HG03442 (cell line): ENCODE measurements around the gene AFAP1L2.
"Not testable (repeated sequence)": the region's sequence is repeated elsewhere in the genome, so short reads cannot be mapped to it uniquely, and the experiment has no call there.

Source experiments
- ATAC-seq: cut with Tn5 transposase; IDR thresholded peaks from one replicate; pipeline ENCODE4 v1.9.1; 2021; ENCODE audit warnings: mild to moderate bottlenecking, moderate library complexity; ENCODE audit not compliant: unreplicated experiment

The AFAP1L2 gene

DNA sequence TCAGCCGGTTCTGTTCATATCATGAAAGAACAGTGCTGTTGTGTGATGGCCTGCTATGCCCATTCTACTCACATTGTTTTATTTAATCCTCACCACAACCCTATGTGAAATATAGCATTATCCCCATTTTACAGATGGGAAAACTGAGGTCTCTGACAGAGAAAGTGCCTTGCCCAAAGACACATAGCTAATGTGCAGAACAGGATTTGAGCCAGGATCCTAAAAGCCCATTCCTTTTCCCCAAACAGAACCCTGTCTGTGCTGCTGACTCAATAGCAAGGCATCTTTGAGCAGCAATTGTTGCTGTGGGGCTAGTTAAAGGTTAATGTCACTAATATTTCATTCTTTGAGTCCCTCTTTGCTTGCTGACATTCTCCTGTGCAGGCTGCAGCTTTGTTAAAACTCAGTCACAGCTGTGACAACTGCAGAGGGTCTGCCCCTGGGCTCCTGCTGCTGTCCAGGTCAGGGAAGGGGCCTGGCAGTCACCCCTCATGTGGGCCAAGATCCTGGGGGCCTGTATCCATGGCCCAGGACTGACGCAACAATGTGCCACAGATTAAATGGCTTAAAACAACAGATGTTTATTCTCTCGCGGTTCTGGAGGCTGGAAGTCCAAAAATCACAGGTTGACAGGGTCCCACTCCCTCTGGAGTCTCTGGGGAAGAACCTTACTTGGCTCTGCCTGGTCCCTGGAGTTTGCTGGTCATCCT is 40.4 kb downstream of the AFAP1L2 start:
- no peak for ATAC-seq

DNA sequence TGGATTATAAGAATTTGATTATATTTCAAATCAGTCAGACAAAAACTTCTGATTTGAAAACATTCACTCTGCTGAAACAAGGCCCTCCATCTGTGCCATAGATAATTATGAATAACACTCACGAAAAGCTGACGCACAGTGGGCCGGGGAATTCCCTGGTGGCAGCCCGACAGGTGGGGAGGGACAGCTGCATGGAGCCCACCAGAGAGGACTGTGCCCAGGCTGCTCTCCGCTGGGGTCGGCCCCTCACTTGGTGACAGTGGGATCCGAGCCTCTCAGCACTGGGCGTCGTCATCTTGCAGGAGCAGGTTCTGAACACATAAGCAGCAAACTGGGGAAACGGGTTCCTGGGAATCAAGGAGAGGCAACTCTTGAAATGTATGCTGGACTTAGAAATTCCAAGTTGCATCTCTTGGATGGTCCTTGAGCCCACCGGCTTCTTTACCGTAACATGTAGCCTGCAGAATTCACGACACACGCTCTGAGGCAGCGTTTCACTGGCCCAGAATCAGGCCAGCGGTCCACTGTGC is 41.4 kb downstream of the AFAP1L2 start:
- no peak for ATAC-seq

DNA sequence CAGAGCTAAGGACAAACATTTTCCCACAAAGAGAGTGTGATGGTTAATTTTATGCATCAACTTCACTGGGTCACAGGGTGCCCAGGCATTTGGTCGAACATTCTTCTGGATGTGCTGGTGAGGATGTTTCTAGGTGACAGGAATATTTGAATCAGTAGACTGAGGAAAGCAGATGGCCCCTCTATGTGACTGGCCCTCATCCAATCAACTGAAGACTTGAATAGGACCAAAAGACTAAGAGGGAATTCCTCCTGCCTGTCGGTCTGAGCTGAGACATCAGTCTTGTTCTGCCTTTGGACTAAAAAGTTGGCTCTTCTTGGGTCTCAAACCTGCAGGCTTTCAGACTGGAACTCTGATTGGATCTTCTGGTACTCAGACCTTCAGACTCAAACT is 44.4 kb downstream of the AFAP1L2 start:
- no peak for ATAC-seq

DNA sequence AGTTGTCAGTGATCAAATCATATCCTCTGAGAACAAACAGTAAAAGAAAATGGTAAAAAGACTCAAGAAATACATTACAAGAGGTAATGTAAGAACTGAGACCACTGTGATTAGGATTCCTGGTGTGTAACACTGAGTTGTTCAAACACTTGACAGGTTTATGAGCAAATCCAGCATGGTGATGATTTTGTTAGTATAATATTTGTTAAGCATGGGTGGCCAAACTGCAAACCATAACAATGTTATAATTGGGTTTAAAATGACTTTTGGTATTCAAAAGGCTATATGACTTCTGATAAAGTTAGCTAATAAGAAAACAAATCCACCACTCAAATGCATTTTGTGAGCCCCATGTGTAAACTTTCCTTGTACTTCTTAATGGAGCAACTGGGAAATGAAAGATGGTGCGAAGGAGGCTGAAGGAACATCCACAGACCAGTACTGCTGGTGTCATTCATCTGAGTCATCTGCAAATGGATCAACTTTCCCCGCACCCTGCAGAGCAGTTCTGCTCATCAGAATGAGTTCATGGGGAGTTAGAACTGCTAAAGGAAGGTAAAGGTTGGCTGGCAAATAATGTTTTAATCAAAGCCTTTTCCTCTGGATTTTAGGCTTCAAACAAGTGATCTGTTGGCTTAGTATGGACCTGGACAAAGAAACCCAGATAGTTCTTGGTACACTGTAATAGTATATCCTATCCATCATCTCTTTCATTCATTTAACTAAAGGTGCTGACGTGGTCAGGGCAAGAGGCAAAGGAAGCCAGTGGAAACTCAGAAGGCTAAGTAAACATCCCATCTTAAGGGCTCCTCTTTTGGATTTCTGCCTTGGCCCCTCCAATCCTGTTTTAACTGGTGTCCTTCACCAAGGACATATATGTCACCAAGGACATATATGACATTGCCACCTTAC is 45.0 kb downstream of the AFAP1L2 start:
- no peak for ATAC-seq

DNA sequence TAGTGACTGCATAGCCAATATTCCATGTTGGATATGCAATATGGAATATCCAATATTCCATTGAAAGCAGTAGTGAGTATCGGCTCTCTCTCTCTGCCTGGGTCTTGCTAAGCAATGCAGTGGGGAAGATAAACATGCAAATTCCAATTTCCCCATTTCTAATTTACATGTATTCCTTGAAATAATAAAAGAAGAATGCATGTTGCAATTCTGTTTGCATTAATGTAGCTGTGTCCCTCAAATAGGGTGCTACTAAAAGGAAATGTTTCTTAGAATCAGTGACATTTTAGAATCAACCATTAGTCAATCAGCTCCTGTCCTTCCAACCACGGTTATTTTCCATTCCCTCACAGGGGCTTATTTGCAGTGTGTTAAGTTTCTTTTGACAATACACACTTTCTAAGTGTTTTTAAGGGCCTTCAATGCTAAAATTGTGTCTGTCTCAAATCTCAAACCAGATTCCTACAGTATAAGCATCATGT is 46.7 kb downstream of the AFAP1L2 start:
- no peak for ATAC-seq

DNA sequence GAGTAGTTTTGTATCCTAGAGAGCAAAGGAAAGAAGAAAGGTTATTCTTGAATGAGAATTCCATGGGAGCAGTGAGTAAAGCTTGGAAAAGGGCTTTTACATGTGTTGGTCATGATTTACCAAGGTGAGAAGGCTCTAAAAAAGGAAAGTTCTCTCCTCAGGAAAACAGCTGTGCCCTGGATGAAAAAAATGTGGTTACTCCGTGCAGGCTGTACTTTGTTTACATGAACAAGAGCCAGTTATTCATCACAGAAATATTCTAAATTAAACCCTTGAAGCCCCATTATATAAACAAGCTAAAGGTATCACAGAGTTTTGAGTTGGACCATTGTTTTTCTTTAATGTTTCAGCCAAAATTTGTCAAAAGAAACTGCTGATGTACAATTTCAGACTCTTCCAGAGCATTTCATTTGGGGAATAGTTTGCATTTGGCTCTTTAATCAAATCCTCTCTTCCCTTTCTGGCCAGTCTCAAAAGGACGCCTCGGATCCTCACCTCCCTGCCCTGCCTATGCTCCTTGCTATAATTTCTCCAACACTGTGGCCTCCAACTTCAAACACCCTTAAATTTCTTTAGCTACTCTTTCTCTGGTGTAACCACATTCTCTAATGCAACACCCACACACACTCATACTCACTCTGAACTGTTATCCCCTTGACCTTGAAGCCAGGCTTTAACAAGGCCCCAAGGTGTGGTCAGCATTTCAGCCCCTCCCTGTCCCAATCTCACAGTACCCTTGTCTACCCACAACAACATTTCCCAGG is 47.4 kb downstream of the AFAP1L2 start:
- ATAC-seq = no peak

DNA sequence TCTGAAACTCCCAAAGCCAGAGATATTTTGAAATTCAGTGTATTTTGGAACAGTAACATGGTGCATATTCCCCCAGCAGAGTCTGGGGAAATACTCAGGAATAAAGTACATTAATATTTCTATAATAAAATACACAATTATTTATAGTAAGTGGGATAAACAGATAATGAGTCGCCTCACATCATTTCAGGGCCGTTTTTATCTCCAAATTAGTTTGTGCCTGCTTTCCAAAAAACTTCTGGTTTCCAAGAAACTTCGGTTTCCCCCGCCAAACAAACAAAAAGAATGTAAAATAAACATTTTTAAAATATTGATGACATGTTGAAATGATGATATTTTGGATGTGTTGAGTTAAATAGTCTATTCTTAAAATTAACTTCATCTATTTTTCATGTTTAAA is 48.2 kb downstream of the AFAP1L2 start:
- no peak for ATAC-seq

DNA sequence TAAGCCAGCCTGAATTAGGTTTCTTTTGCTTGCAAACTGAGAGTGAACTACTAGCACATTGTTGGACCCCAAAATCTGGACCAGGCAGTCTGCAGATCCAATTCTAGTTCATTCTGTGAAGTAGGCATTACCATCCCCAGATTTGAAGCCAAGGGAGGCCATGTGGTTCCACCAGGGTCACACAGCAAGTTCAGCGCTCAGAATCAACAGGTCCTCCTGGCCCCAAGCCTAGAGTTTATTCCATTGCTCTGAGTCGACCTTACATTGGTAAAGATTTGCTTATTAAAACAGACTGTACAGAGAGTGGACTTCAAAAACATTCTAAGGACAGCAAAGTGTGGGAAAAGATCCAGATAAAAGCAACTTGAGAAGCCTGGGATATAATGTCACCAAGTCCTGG is 50.9 kb downstream of the AFAP1L2 start:
- ATAC-seq = no peak

DNA sequence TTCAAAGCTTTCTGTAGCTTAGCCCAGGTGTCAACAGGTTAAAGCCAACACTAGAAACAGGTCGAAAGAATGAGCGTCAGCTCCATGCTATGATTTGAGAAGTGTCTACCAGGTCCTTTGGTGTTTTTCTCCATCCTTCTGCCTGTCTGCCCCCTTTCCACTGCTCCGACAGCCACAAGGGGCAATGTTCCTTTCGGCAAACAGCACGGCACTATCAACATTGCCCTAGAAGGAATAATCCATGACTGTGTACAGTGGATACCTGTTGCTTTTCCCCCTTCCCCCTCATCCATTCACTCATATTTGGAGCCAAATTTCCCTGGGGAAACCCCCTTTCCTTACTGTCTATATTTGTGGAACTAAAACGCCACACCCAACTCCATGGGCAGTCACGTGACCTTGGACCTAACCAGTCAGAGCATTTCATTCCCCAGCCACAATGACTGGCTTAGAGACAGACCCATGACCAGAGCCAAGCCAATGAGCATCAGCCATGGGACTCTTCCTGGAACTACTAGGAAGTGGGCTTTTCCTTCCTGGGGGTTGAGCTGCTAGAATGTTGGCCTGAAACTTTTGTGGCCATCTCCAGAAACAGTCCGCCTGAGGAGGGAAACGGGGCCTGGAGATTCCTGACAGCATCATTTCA is 51.5 kb downstream of the AFAP1L2 start:
- ATAC-seq = no peak

DNA sequence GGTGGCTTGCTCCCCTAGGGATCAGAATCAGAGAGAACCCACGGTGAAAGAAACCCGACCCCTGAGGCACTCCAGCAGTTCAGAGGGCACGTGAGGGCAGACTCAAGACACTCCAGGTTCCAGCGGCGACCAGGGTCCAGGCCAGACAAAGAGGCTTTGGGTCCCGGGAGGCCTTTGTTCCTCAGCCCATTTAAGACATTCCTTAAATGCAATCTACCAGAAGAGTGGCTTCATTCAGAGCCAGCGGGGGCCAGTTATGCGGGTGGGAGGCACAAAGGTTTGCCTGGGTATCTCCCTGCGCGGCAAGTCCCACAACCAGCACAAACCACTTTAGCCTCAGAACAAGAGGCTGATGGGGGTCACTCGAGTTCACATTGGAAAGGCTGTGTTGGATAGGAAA is 53.6 kb downstream of the AFAP1L2 start:
- no peak for ATAC-seq

DNA sequence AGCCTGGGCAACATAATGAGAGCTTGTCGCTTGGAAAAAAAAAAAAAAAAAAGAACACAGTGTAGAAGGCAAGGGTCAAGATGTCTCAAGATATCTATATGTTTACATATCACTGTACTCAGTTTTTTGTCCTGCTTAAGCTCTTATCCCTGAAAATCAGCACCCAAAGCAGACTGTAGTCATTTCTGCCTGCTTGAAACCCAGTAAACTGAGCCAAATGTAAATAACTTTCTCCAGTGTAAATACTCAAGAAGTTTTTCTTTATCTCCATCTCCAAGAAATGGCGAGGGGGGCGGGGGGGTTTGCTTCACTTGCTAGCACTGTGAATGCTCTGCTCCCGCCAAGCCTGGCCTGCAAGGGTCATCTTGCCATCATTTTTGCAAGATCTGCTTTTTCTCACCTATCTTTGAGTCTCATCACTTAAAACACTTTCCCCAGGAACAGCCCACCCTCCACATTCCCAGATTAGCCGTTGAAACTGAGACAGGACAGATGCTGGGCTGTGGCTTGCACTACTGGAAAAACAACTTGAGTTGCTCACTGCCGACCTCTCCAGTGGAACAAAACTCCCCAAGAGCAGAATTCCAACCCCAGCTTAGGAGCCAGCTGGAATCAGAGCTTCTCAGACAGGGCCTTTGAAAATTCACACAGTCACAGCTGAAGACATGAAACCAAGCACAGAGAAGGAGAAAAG is 54.6 kb downstream of the AFAP1L2 start:
- no peak for ATAC-seq

DNA sequence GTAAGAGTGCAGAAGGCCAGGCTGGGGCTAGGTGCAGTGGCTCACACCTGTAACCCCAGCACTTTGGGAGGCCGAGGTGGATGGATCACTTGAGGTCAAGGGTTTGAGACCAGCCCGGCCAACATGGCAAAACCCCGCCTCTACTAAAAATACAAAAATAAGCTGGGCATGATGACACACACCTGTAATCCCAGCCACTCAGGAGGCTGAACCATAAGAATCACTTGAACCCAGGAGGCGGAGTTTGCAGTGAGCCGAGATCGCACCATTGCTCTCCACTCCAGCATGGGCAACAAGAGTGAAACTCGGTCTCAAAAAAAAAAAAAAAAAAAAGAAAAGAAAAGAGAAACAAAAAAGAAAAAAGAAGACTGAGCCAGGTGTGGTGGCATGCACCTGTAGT is 55.2 kb downstream of the AFAP1L2 start:
- ATAC-seq = not testable (repeated sequence)

DNA sequence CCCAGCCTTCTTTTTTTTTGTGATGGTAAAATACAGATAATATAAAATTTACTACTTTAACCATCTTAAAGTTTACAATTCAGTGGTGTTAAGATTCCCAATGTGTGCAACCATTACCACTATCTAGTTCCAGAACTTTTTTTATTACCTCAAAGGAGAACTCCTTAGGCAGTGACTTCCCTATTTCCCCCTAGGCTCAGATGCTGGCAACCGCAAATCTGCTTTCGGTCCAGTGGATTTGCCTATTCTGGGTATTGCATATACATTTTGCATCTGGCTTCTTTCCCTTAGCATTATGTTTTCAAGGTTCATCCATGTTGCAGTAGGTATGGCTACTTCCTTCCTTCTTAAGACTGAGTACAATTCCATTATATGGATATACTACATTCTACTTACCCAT is 56.5 kb downstream of the AFAP1L2 start:
- ATAC-seq = no peak

DNA sequence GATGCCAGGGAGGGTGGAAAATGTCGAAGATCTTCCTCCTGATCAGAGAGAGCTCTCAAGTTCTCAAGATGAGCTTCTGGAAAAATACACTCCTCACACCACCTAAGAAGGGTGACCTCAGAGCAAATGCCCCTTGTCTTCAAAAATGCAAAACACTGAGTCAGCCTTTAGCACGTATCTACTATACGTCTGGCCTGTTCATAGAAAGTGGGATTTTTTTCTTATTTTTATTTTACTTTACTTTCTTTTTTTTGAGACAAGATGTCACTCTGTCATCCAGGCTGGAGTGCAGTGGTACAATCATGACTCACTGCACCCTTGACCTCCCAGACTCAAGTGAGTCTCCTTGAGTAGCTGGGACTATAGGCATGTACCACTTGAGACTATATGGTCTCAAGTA is 57.1 kb downstream of the AFAP1L2 start:
- ATAC-seq = peak; percentile 49

DNA sequence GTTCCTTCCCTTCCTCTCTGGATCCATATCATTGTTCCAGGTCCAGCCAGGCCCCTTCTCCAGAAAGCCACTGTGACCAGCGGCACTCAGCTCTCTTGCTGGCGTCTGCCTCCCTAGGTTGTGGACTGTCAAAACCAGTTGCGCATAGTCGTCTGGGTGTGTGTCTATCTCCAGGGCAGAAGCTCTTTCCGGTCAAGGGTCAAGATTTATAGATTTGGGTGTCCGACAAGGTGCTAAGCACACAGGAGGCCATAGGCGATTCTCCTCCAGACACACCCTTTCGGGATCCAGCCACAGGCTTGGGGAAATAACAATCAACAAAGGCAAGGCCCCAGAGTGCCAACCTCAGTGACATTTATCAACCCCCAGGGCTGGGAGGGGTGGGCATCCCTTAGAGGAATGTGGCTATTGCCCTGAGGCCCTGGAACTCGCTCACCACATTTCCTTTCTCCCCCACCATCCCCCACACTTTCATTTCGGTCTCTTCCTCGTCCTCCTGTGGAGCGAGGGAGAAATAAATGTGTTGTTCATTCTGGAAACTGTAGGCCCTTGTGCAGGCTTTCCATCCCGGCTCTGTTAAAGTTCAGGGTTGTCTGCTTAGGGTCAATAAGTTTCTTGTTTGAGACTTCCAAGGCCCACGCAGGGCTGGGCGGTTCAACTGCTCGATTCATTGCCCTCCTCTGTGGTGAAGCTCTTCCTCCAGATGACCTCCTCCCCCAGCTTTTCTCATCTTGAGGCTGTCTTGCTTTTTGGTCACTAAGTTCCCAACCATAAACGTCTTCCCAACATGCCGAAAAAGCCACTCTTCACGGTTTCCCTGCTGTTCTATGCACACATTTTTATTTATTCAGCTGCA is 57.9 kb downstream of the AFAP1L2 start:
- ATAC-seq = no peak

DNA sequence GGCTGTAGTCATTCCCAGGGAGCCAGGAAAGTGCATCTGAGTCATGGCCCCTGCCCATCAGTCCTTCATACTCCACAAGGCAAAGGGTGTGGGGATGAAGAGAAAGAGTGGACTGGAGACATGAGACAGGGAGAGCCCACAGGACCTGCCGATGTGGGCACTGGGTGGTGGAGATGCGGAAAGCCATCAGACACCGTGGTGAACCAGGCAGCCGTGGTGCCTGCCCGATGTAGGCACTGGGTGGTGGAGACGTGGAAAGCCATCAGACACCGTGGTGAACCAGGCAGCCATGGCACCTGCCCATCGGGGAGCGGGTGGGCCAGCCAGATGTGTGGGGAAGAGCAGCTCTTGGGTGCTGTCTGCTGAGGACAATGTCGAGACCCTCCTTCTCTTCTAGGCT is 58.6 kb downstream of the AFAP1L2 start:
- ATAC-seq = no peak

DNA sequence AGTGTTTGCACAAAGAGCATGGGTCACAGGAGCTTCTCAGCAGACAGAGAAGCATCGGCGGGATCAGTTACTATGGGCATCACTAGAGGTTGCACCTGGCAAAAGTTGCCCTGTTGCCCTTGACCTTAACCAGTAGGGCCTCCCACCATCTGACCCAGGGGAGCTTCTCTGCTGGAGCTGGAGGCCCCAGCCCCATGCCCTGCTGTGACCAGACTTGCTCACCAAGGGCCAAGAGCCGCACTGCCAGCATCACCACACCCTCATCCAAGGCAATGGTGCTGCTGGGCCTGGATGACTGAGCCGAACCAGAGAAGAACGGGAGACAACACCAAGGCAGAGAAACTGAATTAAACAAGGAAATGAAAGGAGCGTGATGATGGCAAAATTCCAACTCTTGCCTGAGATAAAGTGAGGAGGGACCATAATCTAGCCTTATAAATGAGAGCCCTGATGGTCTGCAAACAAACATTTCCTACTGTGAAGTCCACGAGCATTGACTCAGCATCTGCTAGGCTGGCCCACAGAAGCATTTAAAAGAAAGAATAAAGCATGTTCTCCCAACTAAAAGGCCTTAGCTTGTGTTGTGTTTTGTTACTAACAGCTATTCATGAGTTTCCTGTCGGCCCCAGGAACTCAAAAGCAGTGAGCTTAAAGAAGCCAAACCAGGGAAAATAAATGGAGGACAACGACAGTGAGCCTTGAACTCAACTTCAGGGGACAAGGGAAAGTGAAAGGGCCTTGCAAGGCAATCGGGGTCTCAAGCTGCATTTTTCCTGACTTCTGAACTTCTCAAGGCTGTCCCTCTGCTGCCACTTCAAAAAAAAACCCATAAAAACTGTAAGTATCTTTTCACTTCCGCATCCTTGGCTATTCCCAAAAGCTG is 60.4 kb downstream of the AFAP1L2 start:
- no peak for ATAC-seq

DNA sequence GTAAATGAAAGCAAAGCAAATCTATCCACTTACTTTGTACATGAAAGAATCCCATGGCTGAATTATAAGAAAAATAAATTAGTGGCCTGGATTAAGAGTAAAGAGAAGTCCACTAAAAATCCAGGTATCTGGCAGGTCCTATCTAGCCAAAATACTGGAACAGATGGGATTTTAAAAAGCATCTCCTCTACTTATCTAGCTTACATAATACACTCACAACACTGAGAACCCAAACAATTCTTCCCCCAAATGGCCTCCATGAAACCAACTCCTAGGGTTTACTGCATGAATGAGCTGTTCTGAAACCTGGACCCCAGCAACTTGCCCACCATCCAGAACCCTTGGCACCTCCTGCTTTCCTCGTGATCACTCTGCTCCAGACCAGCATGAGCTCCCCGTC is 61.3 kb downstream of the AFAP1L2 start:
- no peak for ATAC-seq
